ENCODE measurements around the gene USP5.

Gene USP5

DNA sequence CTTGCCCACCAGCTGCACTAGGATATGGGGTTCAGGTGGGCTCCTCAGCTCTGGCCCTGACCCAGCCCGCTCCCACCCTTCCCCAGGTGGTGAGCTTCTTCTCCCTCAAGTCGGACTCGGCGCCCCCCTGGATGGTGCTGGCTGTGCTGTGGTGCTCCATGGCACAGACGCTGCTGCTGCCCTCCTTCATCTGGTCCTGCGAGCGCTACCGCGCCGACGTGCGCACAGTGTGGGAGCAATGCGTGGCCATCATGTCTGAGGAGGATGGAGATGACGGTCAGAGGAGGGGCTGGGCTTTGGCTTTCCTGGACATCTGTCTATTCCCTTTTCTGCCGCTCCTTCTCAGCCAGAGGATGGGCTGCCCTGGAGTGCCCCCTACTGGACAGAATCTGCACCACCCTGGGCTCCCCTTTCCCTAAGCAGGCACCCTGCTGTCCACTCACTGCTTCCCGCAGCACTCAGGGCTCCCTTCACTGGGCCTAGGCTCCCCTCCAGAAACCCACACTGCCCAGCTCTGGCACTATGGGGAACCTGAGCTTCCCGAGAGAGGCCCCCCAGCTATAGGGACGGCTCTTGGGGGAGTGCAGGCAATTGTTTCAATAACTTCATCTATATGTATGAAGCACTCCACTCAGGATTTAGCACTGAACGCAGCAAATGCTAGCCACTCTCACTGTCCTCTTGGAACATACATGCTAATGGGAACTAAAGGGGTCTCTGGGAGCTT lies 26.4 kb upstream of the USP5 start:
- peak; percentile 96 for TF ChIP-seq CTCF (IDR thresholded peaks at IDR 0.05; ENCODE audit: low read depth, low read length, missing control alignments)
- H3K4me3 ChIP-seq (replicated peaks; ENCODE audit: low read depth, low read length), result peak overlapping the region; percentile 29
- peak; percentile 67 for DNase-seq (ENCODE audit: extremely low read depth, low read depth)

GRCh38 chr12:6826125-6826733 lies 25.7 kb upstream of the USP5 start:
- H3K4me3 ChIP-seq (replicated peaks; ENCODE audit: low read depth, low read length), result no peak overlapping the region
- no peak for DNase-seq (ENCODE audit: extremely low read depth, low read depth)
- TF ChIP-seq CTCF (IDR thresholded peaks at IDR 0.05; ENCODE audit: low read depth, low read length, missing control alignments), result no peak

- DNase-seq (ENCODE audit: extremely low read depth, low read depth), result no peak
- H3K4me3 ChIP-seq (replicated peaks; ENCODE audit: low read depth, low read length), result peak overlapping the region; percentile 99
- TF ChIP-seq CTCF (IDR thresholded peaks at IDR 0.05; ENCODE audit: low read depth, low read length, missing control alignments), result no peak
Measured at GRCh38 chr12:6826734-6827436, 25.1 kb upstream of the USP5 start.

GRCh38 chr12:6827437-6827911 lies 24.5 kb upstream of the USP5 start:
- peak overlapping the region; percentile 99 for H3K4me3 ChIP-seq (replicated peaks; ENCODE audit: low read depth, low read length)
- peak; percentile 85 for DNase-seq (ENCODE audit: extremely low read depth, low read depth)
- no peak for TF ChIP-seq CTCF (IDR thresholded peaks at IDR 0.05; ENCODE audit: low read depth, low read length, missing control alignments)

DNA sequence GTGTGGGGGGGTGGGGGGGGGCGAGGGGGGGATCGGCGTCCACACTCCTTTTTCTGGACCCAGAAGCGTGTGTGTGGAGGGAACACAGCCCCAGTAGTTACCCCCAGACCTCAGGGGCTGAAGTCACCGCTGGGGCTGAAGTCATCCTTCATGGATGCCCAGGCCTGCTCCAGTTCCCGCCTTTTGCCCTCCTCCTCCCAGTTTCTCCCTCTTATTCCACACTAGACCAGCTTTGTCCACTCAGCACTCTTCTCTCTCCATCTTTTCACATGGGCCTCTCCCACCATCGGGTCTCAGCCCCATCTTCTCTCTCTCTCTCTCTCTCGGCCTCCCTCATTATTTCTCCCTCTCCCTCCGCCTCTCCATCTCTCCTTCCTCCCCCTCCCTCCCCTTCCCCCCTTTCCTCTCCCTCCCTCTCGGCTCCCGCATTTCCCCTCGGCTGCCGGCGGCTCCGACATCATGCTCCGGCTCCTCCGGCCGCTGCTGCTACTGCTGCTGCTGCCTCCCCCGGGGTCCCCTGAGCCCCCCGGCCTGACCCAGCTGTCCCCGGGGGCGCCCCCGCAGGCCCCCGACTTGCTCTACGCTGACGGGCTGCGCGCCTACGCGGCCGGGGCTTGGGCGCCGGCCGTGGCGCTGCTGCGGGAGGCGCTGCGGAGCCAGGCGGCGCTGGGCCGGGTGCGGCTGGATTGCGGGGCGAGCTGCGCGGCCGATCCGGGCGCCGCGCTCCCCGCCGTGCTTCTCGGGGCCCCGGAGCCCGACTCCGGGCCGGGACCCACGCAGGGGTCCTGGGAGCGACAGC lies 23.8 kb upstream of the USP5 start, which contains the start of gene P3H3:
TSS of gene P3H3 (plus strand) at position 426 of the 799 bp plus-strand sequence. CDS start at position 460, 34 bp downstream.
- no peak for DNase-seq (ENCODE audit: extremely low read depth, low read depth)
- no peak for TF ChIP-seq CTCF (IDR thresholded peaks at IDR 0.05; ENCODE audit: low read depth, low read length, missing control alignments)
- peak within 1 kb of the TSS; percentile 99 for H3K4me3 ChIP-seq (replicated peaks; ENCODE audit: low read depth, low read length)

All from HFF-Myc (cell line).